Measurements from ENCODE around the gene ATXN7L1. TPM values are rescaled to one million over a fixed set of nuclear protein-coding genes. Genes with fewer than 3 reads are reported as not detected.

ATXN7L1 gene
- total and polyA plus RNA-seq, 2 of the 8 experiments (the other 6 are each of a cell fraction or from before 2014, with no cell fraction given): 14.3 to 34.0 TPM

DNA sequence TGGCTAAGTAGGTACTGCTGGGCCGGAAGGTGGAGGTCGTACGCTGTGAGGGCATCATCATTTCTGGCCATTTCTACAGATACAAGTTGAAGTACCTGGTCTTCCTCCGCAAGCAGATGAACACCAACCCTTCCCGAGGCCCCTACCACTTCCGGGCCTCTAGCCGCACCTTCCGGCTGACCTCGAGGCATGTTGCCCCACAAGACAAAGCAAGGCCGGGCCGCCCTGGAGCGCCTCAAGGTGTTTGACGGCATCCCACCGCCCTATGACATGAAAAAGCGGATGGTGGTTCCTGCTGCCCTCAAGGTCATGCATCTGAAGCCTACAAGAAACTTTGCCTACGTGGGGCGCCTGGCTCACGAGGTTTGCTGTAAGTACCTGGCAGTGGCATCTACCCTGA lies 56.8 kb downstream of the ATXN7L1 start:
- Histone ChIP-seq H3K4me3 (ENCODE audit: extremely low read depth in 1 of 4, insufficient read depth in 2 of 4, low read depth in 3 of 4, low read length in 4 of 4) (no peak overlapping the region), H4K91ac (replicated peaks; ENCODE audit: insufficient read length, low read length) (no peak overlapping the region), H3K9me3 (ENCODE audit: insufficient read depth in 2 of 2, low read depth in 1 of 2, low read length in 1 of 2) (no peaks in the 10 kb centered on the region), H2AK5ac (ENCODE audit: low read depth, low read length) (no peak overlapping the region), H3K14ac (ENCODE audit: insufficient read length) (no peak overlapping the region), H3K79me2 (ENCODE audit: control insufficient read depth in 1 of 2, insufficient read depth in 2 of 2, low read length in 2 of 2) (no peaks in the 10 kb centered on the region), H3K4me1 (replicated peaks in 1 of 4; ENCODE audit: control insufficient read depth in 3 of 4, insufficient read depth in 4 of 4, low read length in 3 of 4) (peaks cover 0 to 3% (median 0%) of the 10 kb centered on the region in 4 experiments; a peak in 3 of 7 replicates), H2BK12ac (ENCODE audit: low read depth, low read length) (no peak overlapping the region), H3K56ac (replicated peaks; ENCODE audit: insufficient read length, low read depth, low read length) (no peak overlapping the region), H2BK120ac (replicated peaks; ENCODE audit: low read depth, low read length) (no peak overlapping the region), H4K8ac (ENCODE audit: extremely low read depth, insufficient read depth, low read length) (0 out of 2 replicates have a peak overlapping the region, but pooled peaks have one; percentile 12), H2BK5ac (ENCODE audit: low read depth, low read length) (no peak overlapping the region), H2BK20ac (ENCODE audit: low read length) (no peak overlapping the region), H3K36me3 (ENCODE audit: control insufficient read depth in 2 of 4, insufficient read depth in 4 of 4, low read length in 3 of 4) (no peaks in the 10 kb centered on the region; a peak in 1 of 8 replicates), H3K79me1 (ENCODE audit: low read depth, low read length) (peaks cover 6% of the 10 kb centered on the region), H2AFZ (ENCODE audit: low read length) (no peak overlapping the region), H3K23me2 (ENCODE audit: low read depth, low read length) (no peaks in the 10 kb centered on the region), H4K20me1 (replicated peaks in 1 of 2; ENCODE audit: control insufficient read depth in 1 of 2, insufficient read depth in 2 of 2, low read length in 2 of 2) (peaks cover 2% of the 10 kb centered on the region in 2 experiments), H3K4me2 (ENCODE audit: insufficient read depth in 1 of 2, low read depth in 2 of 2, low read length in 2 of 2) (no peak overlapping the region), H3K23ac (ENCODE audit: insufficient read length) (no peak overlapping the region), H3K27ac (ENCODE audit: low read depth, low read length) (no peak overlapping the region), H3K27me3 (replicated peaks in 1 of 4; ENCODE audit: control insufficient read depth in 3 of 4, extremely low read depth in 1 of 4, insufficient read depth in 3 of 4, low read length in 3 of 4) (no peaks in the 10 kb centered on the region), H3K9ac (replicated peaks in 1 of 4; ENCODE audit: extremely low read depth in 1 of 4, low read depth in 3 of 4, low read length in 3 of 4) (no peak overlapping the region), H2BK15ac (ENCODE audit: low read length) (no peak overlapping the region), H4K5ac (ENCODE audit: insufficient read length, low read depth, low read length) (no peak overlapping the region), H3K18ac (ENCODE audit: extremely low read depth, low read length) (no peak overlapping the region), H3K4ac (replicated peaks; ENCODE audit: insufficient read length, low read depth, low read length) (no peak overlapping the region)
- CTCF ChIA-PET (ENCODE audit: partially characterized antibody): interaction anchor here (1.0 to 1.4 kb wide), 4 partner anchors 9 to 222 kb away, joined by 3 to 5 read pairs (median 4); no protein-coding TSS in a partner anchor
- 97% methylated on average over 18 of the region's 18 CpGs; no CpG with 5 or more reads in 1 of the 2 experiments for WGBS, 2 experiments (ENCODE audit: extremely low coverage in 1 of 2, insufficient coverage in 1 of 2, insufficient read length in 1 of 2, insufficient replicate concordance in 2 of 2, low coverage in 1 of 2, low lambda C conversion rate in 2 of 2, missing lambda C conversion rate in 1 of 2)
- DNase-seq (ENCODE audit: low read depth in 1 of 2, low spot score in 2 of 2) (no peak), FAIRE-seq (no peak)
- POLR2A ChIA-PET (ENCODE audit: partially characterized antibody): no interaction called here
- TF ChIP-seq, protein P1, sequence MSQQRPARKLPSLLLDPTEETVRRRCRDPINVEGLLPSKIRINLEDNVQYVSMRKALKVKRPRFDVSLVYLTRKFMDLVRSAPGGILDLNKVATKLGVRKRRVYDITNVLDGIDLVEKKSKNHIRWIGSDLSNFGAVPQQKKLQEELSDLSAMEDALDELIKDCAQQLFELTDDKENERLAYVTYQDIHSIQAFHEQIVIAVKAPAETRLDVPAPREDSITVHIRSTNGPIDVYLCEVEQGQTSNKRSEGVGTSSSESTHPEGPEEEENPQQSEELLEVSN (IDR thresholded peaks at IDR 0.05): no peak
- TF ChIP-seq KDM1A (IDR thresholded peaks at IDR 0.05; ENCODE audit: borderline replicate concordance, low read length) (no peak), SAP30 (IDR thresholded peaks at IDR 0.05; ENCODE audit: insufficient read depth, insufficient replicate concordance, low read length) (no peak), TBP (IDR thresholded peaks at IDR 0.05; ENCODE audit: low read depth, low read length) (no peak), SP1 (IDR thresholded peaks at IDR 0.05; ENCODE audit: low read depth, low read length) (no peak), SIX5 (IDR thresholded peaks at IDR 0.05; ENCODE audit: low read depth, low read length) (no peak), GABPA (IDR thresholded peaks at IDR 0.05; ENCODE audit: borderline replicate concordance, insufficient read depth, low read length) (no peak), NANOG (IDR thresholded peaks at IDR 0.05; ENCODE audit: insufficient read depth, low read depth, low read length, poor library complexity, severe bottlenecking) (no peak), BCL11A (IDR thresholded peaks at IDR 0.05; ENCODE audit: low read depth in 2 of 2, low read length in 2 of 2) (no peak)
- TF ChIP-seq, protein P2, sequence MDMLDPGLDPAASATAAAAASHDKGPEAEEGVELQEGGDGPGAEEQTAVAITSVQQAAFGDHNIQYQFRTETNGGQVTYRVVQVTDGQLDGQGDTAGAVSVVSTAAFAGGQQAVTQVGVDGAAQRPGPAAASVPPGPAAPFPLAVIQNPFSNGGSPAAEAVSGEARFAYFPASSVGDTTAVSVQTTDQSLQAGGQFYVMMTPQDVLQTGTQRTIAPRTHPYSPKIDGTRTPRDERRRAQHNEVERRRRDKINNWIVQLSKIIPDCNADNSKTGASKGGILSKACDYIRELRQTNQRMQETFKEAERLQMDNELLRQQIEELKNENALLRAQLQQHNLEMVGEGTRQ (IDR thresholded peaks at IDR 0.05; ENCODE audit: low read length): no peak

All from H1 (cell line).